NCI-H446 treated with DMSO at 0.1 percent for 48 hours (cell line): ENCODE measurements around the gene IL10RA.

Experiments
- DNase-seq: peaks from one replicate; lab custom pipeline; 2025; lab: John Stamatoyannopoulos, UW

The IL10RA gene

GRCh38 chr11:118046964-118047700 is 60.9 kb downstream of the IL10RA start:
- DNase-seq, result no peak

GRCh38 chr11:118047749-118048148 is 61.6 kb downstream of the IL10RA start:
- no peak for DNase-seq

- no peak for DNase-seq
These were observed 62.5 kb downstream of the IL10RA start for GRCh38 chr11:118048472-118049370.

GRCh38 chr11:118049771-118050170 is 63.6 kb downstream of the IL10RA start:
- DNase-seq, result no peak

- no peak for DNase-seq
These were observed 64.2 kb downstream of the IL10RA start for GRCh38 chr11:118050208-118050891.
